Ishikawa (cell line): ENCODE measurements around the gene PRSS58.

ENCODE experiments used
- EP300 ChIP-seq: IDR thresholded peaks from 2 replicates; pipeline ENCODE4 v1.6.1; 2012; ENCODE audit warnings: borderline replicate concordance
- MAX ChIP-seq: IDR thresholded peaks from 2 replicates; pipeline ENCODE4 v1.6.1; 2012
- TAF1 ChIP-seq: IDR thresholded peaks from 2 replicates; pipeline ENCODE4 v1.6.1; 2012; ENCODE audit warnings: low read depth, mild to moderate bottlenecking

- TF ChIP-seq EP300 (no peak), MAX (no peak), TAF1 (no peak)
Measured at GRCh38 chr7:142300689-142301088, 42.8 kb upstream of the PRSS58 start.
